ENCODE results near the gene APBA1.

Gene APBA1

GRCh38 chr9:69655065-69655464, 17.1 kb downstream of the APBA1 start:
- no peaks in the 10 kb centered on the region for H3K27me3 ChIP-seq (ENCODE audit: insufficient read depth, poor library complexity, severe bottlenecking)
- no peak for DNase-seq (ENCODE audit: low read depth in 1 of 2, low spot score in 1 of 2)
- no peak overlapping the region for H3K4me3 ChIP-seq (replicated peaks; ENCODE audit: insufficient read depth, low read length)
- no peak overlapping the region for H3K27ac ChIP-seq (replicated peaks)
- TF ChIP-seq CTCF (IDR thresholded peaks at IDR 0.05; ENCODE audit: insufficient read depth, low read length): no peak
- TF ChIP-seq GABPA (IDR thresholded peaks at IDR 0.05; ENCODE audit: low read depth): no peak
- TF ChIP-seq SPI1 (IDR thresholded peaks at IDR 0.05; ENCODE audit: borderline replicate concordance, low read depth): no peak
- TF ChIP-seq, protein P1, sequence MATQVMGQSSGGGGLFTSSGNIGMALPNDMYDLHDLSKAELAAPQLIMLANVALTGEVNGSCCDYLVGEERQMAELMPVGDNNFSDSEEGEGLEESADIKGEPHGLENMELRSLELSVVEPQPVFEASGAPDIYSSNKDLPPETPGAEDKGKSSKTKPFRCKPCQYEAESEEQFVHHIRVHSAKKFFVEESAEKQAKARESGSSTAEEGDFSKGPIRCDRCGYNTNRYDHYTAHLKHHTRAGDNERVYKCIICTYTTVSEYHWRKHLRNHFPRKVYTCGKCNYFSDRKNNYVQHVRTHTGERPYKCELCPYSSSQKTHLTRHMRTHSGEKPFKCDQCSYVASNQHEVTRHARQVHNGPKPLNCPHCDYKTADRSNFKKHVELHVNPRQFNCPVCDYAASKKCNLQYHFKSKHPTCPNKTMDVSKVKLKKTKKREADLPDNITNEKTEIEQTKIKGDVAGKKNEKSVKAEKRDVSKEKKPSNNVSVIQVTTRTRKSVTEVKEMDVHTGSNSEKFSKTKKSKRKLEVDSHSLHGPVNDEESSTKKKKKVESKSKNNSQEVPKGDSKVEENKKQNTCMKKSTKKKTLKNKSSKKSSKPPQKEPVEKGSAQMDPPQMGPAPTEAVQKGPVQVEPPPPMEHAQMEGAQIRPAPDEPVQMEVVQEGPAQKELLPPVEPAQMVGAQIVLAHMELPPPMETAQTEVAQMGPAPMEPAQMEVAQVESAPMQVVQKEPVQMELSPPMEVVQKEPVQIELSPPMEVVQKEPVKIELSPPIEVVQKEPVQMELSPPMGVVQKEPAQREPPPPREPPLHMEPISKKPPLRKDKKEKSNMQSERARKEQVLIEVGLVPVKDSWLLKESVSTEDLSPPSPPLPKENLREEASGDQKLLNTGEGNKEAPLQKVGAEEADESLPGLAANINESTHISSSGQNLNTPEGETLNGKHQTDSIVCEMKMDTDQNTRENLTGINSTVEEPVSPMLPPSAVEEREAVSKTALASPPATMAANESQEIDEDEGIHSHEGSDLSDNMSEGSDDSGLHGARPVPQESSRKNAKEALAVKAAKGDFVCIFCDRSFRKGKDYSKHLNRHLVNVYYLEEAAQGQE (IDR thresholded peaks at IDR 0.05; ENCODE audit: insufficient replicate concordance, low read depth): no peak
- no peak for TF ChIP-seq POLR2AphosphoS5 (IDR thresholded peaks at IDR 0.05; ENCODE audit: low read depth)

- TF ChIP-seq CTCF (IDR thresholded peaks at IDR 0.05; ENCODE audit: insufficient read depth, low read length): no peak
- TF ChIP-seq SPI1 (IDR thresholded peaks at IDR 0.05; ENCODE audit: borderline replicate concordance, low read depth): no peak
- TF ChIP-seq, protein P1 (IDR thresholded peaks at IDR 0.05; ENCODE audit: insufficient replicate concordance, low read depth): no peak
- TF ChIP-seq POLR2AphosphoS5 (IDR thresholded peaks at IDR 0.05; ENCODE audit: low read depth): no peak
- no peak for DNase-seq (ENCODE audit: low read depth in 1 of 2, low spot score in 1 of 2)
- no peak overlapping the region for H3K27ac ChIP-seq (replicated peaks)
- H3K4me3 ChIP-seq (replicated peaks; ENCODE audit: insufficient read depth, low read length): no peak overlapping the region
- H3K27me3 ChIP-seq (ENCODE audit: insufficient read depth, poor library complexity, severe bottlenecking): no peaks in the 10 kb centered on the region
Measured at GRCh38 chr9:69653261-69653660, 18.9 kb downstream of the APBA1 start.

- H3K4me3 ChIP-seq (replicated peaks; ENCODE audit: insufficient read depth, low read length): no peak overlapping the region
- no peak for DNase-seq (ENCODE audit: low read depth in 1 of 2, low spot score in 1 of 2)
- no peaks in the 10 kb centered on the region for H3K27me3 ChIP-seq (ENCODE audit: insufficient read depth, poor library complexity, severe bottlenecking)
- TF ChIP-seq, protein P1 (IDR thresholded peaks at IDR 0.05; ENCODE audit: insufficient replicate concordance, low read depth): no peak
- TF ChIP-seq POLR2AphosphoS5 (IDR thresholded peaks at IDR 0.05; ENCODE audit: low read depth) (no peak), SPI1 (IDR thresholded peaks at IDR 0.05; ENCODE audit: borderline replicate concordance, low read depth) (no peak), CTCF (IDR thresholded peaks at IDR 0.05; ENCODE audit: insufficient read depth, low read length) (no peak), GABPA (IDR thresholded peaks at IDR 0.05; ENCODE audit: low read depth) (no peak)
- H3K27ac ChIP-seq (replicated peaks): no peak overlapping the region
Measured at GRCh38 chr9:69649566-69650250, 22.5 kb downstream of the APBA1 start.
